HepG2 (cell line): Measurements from ENCODE around the gene DRC7. TPM values are rescaled to one million over a fixed set of nuclear protein-coding genes. Genes with fewer than 3 reads are reported as not detected.
A peak's percentile ranks its signal among the peaks of the same experiment; 100 is the strongest.

ENCODE experiments used
- BHLHE40 ChIP-seq: IDR thresholded peaks from 2 replicates; pipeline ENCODE4 v1.6.1; 2011; ENCODE audit warnings: low read length, improper control_type of control experiment
- GABPA ChIP-seq, 2 experiments: IDR thresholded peaks; 2 replicates each; pipeline ENCODE4 v1.6.1; 2011 to 2016; ENCODE audit warnings: low read depth in 2 of 2, low read length in 1 of 2, missing biosample characterization in 1 of 2, missing genetic modification characterization in 1 of 2
- HMGA1 ChIP-seq: sonication (generic); formaldehyde crosslinking; conservative IDR thresholded peaks from 2 replicates; pipeline ENCODE4 v1.4.0; 2020; ENCODE audit warnings: missing genetic modification reagents
- JARID2 ChIP-seq: sonication (generic); formaldehyde crosslinking; IDR thresholded peaks from 2 replicates; pipeline ENCODE4 v1.8.1; 2023; ENCODE audit warnings: missing genetic modification reagents, inconsistent platforms; ENCODE audit not compliant: insufficient replicate concordance
- NCOR1 ChIP-seq: fragments of 200-600 bp; sonication (generic); IDR thresholded peaks from 2 replicates; pipeline ENCODE4 v1.7.0; 2017; ENCODE audit warnings: antibody characterized with exemption, low read length, borderline replicate concordance
- STAT6 ChIP-seq: sonication (generic); formaldehyde crosslinking; IDR thresholded peaks from 2 replicates; pipeline ENCODE4 v1.4.0; 2020; ENCODE audit warnings: missing genetic modification reagents, mild to moderate bottlenecking, borderline replicate concordance
- ZNF143 ChIP-seq: sonication (generic); formaldehyde crosslinking; IDR thresholded peaks from 2 replicates; pipeline ENCODE4 v1.4.0; 2020; ENCODE audit warnings: missing genetic modification reagents
- ZNF530 ChIP-seq: sonication (generic); formaldehyde crosslinking; IDR thresholded peaks from 2 replicates; pipeline ENCODE4 v1.5.0; 2020; ENCODE audit warnings: low read depth, mild to moderate bottlenecking, missing genetic modification reagents
- ZNF614 ChIP-seq: IDR thresholded peaks from 2 replicates; pipeline ENCODE4 v1.6.1; 2018; ENCODE audit warnings: missing biosample characterization, missing genetic modification reagents, inconsistent platforms, borderline replicate concordance
- polyA plus RNA-seq, 8 experiments: library from polyadenylated mRNA; depleted of rRNA in 3 of 8; stranded (reverse) in 7 of 8; unstranded in 1 of 8; fragments of >200 nt; fragmentation: Illumina TruSeq in 4 of 8; extraction: Trizol in 4 of 8; gene quantifications; 2 replicates each; pipeline versions ENCODE4 v1.2.1 to v1.2.3, GENCODE V29; 2011 to 2016; ENCODE audit warnings: low read depth in 4 of 8, missing spikeins in 1 of 8, mixed read lengths in 1 of 8; ENCODE audit not compliant: insufficient read depth in 1 of 8
- total RNA-seq, 5 experiments: library from RNA; depleted of rRNA; stranded (reverse); fragments of >200 nt; fragmentation: Illumina TruSeq; extraction: Trizol; gene quantifications; 2 replicates each; pipeline ENCODE4 v1.2.3, GENCODE V29; 2016; ENCODE audit warnings: low read depth in 1 of 5
- TF ChIP-seq, protein P1 (sequence below): sonication (generic); formaldehyde crosslinking; IDR thresholded peaks from 2 replicates; pipeline ENCODE4 v1.4.0; 2020; ENCODE audit warnings: mild to moderate bottlenecking, missing genetic modification reagents, borderline replicate concordance
- TF ChIP-seq, protein P2 (sequence below): IDR thresholded peaks from 2 replicates; pipeline ENCODE4 v1.4.0; 2020; ENCODE audit warnings: mild to moderate bottlenecking, missing genetic modification reagents
- TF ChIP-seq, protein P3 (sequence below): sonication (generic); formaldehyde crosslinking; IDR thresholded peaks from 2 replicates; pipeline ENCODE4 v1.4.0; 2020; ENCODE audit warnings: mild to moderate bottlenecking, missing genetic modification reagents

DRC7 gene
- total and polyA plus RNA-seq, 2 of the 13 experiments (the other 11 are each of a cell fraction or from before 2014, with no cell fraction given) = 2.7 to 3.4 TPM

DNA sequence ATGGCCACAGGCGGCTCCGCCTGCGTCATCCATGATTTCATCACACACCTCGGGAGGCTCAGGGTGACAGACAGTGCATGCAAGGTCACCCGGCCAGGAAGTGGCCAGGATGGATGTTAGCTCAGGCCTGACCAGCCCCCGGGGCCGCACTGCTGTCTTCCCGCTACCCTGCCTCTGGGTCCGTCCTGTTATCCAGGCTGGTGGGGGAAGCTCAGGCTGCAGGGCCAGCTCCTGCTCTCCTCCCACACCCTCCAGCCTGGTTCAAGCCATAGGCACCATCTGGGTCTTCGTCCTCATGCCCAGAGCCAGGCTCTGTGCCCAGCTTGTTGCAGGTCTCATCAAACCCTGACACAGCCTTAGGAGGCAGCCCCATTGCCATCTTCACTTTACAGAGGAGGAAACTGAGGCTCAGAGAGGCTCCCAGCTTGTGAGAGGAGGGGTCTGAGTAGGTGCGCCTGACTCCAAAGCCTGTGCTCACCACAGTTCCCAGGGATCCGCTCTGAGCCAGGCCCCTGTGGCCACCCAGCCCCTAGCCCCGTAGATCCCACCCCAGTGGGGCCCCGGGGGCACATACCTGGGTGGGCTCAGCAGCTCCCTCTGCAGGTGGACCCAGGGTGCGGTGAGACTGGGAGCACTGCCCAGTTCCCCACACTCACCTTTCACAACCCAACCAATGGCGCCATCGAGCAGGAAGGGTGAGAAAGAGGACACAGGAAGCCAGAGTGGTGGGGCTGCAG lies 26.9 kb upstream of the DRC7 start (continued):
- TF ChIP-seq, protein P1, sequence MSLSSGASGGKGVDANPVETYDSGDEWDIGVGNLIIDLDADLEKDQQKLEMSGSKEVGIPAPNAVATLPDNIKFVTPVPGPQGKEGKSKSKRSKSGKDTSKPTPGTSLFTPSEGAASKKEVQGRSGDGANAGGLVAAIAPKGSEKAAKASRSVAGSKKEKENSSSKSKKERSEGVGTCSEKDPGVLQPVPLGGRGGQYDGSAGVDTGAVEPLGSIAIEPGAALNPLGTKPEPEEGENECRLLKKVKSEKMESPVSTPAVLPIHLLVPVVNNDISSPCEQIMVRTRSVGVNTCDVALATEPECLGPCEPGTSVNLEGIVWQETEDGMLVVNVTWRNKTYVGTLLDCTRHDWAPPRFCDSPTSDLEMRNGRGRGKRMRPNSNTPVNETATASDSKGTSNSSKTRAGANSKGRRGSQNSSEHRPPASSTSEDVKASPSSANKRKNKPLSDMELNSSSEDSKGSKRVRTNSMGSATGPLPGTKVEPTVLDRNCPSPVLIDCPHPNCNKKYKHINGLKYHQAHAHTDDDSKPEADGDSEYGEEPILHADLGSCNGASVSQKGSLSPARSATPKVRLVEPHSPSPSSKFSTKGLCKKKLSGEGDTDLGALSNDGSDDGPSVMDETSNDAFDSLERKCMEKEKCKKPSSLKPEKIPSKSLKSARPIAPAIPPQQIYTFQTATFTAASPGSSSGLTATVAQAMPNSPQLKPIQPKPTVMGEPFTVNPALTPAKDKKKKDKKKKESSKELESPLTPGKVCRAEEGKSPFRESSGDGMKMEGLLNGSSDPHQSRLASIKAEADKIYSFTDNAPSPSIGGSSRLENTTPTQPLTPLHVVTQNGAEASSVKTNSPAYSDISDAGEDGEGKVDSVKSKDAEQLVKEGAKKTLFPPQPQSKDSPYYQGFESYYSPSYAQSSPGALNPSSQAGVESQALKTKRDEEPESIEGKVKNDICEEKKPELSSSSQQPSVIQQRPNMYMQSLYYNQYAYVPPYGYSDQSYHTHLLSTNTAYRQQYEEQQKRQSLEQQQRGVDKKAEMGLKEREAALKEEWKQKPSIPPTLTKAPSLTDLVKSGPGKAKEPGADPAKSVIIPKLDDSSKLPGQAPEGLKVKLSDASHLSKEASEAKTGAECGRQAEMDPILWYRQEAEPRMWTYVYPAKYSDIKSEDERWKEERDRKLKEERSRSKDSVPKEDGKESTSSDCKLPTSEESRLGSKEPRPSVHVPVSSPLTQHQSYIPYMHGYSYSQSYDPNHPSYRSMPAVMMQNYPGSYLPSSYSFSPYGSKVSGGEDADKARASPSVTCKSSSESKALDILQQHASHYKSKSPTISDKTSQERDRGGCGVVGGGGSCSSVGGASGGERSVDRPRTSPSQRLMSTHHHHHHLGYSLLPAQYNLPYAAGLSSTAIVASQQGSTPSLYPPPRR (CRISPR knock-in tag) = peak; percentile 76
- TF ChIP-seq JARID2 (CRISPR knock-in tag) = peak; percentile 28
- TF ChIP-seq HMGA1 (CRISPR knock-in tag) = no peak
- TF ChIP-seq ZNF143 (CRISPR knock-in tag) = no peak
- TF ChIP-seq STAT6 (CRISPR knock-in tag) = 0 out of 2 replicates have a peak, but pooled peaks have one; percentile 21
- TF ChIP-seq GABPA (IDR thresholded peaks at IDR 0.05; ENCODE audit: low read depth, low read length) = no peak; the same call in 1 of the 2 replicates
- peak; percentile 71 for TF ChIP-seq GABPA (CRISPR knock-in tag; IDR thresholded peaks at IDR 0.05; ENCODE audit: low read depth)
- TF ChIP-seq, protein P2, sequence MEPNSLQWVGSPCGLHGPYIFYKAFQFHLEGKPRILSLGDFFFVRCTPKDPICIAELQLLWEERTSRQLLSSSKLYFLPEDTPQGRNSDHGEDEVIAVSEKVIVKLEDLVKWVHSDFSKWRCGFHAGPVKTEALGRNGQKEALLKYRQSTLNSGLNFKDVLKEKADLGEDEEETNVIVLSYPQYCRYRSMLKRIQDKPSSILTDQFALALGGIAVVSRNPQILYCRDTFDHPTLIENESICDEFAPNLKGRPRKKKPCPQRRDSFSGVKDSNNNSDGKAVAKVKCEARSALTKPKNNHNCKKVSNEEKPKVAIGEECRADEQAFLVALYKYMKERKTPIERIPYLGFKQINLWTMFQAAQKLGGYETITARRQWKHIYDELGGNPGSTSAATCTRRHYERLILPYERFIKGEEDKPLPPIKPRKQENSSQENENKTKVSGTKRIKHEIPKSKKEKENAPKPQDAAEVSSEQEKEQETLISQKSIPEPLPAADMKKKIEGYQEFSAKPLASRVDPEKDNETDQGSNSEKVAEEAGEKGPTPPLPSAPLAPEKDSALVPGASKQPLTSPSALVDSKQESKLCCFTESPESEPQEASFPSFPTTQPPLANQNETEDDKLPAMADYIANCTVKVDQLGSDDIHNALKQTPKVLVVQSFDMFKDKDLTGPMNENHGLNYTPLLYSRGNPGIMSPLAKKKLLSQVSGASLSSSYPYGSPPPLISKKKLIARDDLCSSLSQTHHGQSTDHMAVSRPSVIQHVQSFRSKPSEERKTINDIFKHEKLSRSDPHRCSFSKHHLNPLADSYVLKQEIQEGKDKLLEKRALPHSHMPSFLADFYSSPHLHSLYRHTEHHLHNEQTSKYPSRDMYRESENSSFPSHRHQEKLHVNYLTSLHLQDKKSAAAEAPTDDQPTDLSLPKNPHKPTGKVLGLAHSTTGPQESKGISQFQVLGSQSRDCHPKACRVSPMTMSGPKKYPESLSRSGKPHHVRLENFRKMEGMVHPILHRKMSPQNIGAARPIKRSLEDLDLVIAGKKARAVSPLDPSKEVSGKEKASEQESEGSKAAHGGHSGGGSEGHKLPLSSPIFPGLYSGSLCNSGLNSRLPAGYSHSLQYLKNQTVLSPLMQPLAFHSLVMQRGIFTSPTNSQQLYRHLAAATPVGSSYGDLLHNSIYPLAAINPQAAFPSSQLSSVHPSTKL (CRISPR knock-in tag) = peak; percentile 94
- no peak for TF ChIP-seq ZNF530
- TF ChIP-seq BHLHE40 = peak; percentile 38; the same call in 1 of the 2 replicates
- no peak for TF ChIP-seq NCOR1
- TF ChIP-seq ZNF614 (CRISPR knock-in tag) = 0 out of 2 replicates have a peak, but pooled peaks have one; percentile 25
- TF ChIP-seq, protein P3, sequence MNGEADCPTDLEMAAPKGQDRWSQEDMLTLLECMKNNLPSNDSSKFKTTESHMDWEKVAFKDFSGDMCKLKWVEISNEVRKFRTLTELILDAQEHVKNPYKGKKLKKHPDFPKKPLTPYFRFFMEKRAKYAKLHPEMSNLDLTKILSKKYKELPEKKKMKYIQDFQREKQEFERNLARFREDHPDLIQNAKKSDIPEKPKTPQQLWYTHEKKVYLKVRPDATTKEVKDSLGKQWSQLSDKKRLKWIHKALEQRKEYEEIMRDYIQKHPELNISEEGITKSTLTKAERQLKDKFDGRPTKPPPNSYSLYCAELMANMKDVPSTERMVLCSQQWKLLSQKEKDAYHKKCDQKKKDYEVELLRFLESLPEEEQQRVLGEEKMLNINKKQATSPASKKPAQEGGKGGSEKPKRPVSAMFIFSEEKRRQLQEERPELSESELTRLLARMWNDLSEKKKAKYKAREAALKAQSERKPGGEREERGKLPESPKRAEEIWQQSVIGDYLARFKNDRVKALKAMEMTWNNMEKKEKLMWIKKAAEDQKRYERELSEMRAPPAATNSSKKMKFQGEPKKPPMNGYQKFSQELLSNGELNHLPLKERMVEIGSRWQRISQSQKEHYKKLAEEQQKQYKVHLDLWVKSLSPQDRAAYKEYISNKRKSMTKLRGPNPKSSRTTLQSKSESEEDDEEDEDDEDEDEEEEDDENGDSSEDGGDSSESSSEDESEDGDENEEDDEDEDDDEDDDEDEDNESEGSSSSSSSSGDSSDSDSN (CRISPR knock-in tag) = peak; percentile 99
